Daoy (cell line): Measurements from ENCODE around the gene CPNE2. TPM values are rescaled to one million over a fixed set of nuclear protein-coding genes. Genes with fewer than 3 reads are reported as not detected.
"Not testable (repeated sequence)": the region's sequence is repeated elsewhere in the genome, so short reads cannot be mapped to it uniquely, and the experiment has no call there.

Experiments
- DNase-seq: peaks from one replicate; pipeline ENCODE4 v3.0.0-alpha.2; 2015; ENCODE audit warnings: low read depth
- total RNA-seq: library from RNA; depleted of rRNA; stranded (reverse); fragments of >200 nt; shearing (Covaris generic); gene quantifications from 2 replicates; pipeline ENCODE4 v1.2.3, GENCODE V29; 2014; rRNA removed

Gene CPNE2
- total RNA-seq = 10.0 and 15.2 TPM in 2 replicates

DNA sequence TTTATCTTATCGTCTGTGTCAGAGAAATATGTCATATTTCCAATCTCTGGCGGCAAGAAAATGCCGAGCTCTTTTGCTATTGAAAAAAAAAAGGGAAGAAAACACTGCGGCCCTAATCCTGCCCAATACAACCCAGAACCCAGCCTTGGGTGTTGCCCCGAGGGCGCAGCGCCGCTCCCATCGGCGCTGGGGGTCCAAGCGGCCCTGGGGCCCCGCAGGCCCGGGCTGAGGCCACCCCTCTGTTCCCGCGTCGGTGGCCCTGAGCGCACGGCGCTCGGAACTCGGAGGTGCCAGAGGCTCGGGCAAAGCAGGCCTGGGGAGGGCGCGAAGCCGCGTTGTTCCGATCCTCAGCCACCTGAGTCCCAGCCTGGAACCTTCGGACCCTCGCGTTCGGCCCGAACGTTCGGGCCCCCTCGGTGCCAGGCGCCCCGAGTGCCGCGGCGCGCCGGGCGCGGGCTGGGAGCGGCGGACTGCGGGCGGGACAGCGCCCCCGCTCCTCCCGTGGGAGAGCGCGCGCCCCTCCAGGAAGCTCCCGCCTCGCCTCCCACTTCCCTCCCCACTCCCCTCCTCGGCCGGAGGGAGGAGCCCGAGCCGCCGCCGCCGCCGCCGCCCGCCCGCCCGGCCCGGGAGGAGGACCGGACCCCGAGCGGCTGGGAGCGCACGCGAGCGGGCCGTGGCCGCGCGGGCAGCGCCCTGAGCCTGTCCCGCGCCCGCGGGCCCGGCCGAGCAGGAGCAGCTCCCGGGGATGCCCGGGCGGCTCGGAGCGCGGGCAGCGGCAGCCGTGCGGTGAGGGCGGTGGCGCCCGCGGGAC lies at the start of gene CPNE2:
TSS of gene CPNE2 (plus strand) at position 609 of the 811 bp plus-strand sequence. CDS start 18,160 bp downstream, outside the sequence.
- DNase-seq = peak; percentile 63

DNA sequence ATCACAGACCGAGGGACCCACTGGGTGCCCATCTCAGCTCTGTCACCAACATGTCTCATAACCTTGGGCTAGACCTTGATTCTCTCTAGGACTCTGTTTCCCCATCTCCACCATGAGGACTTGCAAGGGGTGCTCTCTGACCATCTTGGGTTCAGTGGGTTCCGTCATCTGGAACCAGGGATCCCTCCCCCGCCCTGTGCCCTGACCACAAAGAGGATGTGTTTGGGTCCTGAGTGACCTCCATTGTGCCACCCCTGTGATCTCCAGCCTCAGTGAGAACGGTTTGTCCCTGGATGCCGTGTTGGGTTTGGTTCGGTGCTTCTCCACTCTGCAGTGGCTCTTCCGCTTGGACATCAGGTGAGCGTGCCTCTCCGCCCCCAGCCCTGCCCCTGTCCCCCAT lies 49.1 kb upstream of the CPNE2 start:
- no peak for DNase-seq

DNA sequence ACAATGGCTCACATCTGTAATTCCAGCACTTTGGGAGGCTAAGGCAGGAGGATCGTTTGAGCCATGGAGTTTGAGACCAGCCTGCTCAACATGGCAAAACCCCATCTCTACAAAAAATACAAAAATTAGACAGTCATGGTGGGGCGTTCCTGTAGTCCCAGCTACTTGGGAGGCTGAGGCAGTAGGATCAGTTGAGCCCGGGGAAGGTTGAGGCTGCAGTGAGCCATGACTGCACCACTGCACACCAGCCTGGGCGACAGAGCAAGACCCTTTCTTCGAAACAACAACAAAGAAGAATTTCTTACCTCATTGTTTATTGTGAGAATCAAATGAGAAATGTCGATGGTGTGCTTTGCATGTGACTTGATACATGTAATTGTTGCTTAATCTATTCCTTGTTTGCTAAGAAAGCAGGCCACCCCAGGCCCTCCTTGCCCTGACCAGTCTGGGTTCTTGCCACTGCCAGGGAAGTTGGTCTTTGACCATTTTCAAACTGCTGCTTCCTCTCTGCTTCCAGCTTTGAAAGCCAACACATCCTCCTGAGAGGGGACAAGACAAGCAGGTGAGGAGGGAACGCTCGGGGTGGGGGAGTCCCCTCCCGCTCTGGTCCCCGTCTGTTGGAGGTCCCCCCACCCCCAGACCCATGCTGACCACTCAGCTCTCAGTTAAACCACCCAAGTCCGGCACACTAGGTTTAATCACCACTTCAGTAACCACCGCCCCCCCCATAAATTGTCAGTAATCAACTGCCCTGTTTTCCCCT lies 47.3 kb upstream of the CPNE2 start:
- DNase-seq = no peak

DNA sequence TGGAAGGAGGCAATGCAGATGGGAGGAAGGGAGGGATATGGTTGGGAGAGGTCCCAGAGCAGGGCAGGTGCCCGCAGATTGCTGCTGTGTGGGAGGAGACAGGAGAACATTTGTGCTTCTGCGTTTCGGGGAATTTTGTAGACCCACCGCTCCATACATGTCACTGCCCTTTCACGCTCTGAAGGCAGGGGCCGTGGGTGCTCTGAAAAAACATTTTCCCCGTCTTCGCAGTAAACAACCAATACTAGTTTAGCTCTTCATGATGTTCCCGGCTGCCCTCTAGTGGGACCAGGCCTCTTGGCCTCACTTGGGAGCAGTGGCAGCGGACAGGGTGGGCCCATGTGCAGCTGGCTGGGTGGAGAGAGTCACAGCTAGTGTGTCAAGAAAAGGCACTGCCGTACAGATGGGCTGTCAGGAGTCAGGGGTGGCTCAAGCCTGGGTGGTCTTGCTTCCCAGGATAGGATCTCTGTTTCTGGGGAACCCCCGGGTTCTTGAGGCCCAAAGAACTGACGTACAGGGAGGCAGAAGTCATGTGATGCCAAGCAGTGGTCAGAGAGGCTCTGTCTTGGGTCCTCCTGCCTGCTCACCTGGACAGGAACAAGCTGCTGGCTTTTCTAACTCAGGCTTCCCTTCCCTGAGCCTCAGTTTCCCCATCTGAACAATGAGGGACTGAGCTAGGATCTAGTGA lies 46.5 kb upstream of the CPNE2 start:
- DNase-seq = peak; percentile 18

DNA sequence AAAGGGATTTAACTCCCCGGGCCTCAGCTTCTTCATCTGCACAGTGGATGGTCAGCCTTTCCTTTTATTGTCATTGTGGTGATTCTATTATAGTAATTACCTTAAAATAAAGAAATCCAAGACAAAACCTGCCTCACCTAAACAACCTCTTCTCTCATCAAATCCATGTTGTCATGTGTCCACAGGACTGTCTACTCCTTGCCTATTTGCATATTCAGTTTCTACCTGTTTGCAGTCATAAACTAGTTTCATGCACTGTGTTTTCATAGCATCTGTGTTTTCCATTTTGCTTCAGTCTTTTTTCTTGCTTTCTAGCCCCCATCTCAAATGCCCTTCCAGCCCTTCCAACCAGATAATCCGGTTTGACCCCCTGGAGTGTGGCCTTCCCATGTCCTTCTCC lies 44.3 kb upstream of the CPNE2 start:
- DNase-seq = no peak

DNA sequence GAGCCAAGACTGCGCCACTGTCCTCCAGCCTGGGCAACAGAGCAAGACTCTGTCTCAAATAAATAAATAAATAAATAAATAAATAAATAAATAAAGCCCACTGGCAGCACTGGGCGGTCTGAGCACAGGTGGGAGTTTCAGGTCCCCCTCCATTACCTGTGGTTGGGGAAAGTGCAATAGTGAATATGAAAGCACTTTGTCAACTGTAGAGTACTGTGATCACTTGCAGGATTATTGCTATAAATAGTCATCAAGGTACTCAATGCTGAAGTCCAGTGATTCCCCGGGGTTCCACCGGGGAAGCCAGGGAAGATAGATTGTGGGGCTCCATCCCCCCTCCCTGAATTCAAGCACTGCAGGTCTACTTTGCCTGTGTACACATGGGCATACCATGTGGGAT lies 42.7 kb upstream of the CPNE2 start:
- DNase-seq = no peak

DNA sequence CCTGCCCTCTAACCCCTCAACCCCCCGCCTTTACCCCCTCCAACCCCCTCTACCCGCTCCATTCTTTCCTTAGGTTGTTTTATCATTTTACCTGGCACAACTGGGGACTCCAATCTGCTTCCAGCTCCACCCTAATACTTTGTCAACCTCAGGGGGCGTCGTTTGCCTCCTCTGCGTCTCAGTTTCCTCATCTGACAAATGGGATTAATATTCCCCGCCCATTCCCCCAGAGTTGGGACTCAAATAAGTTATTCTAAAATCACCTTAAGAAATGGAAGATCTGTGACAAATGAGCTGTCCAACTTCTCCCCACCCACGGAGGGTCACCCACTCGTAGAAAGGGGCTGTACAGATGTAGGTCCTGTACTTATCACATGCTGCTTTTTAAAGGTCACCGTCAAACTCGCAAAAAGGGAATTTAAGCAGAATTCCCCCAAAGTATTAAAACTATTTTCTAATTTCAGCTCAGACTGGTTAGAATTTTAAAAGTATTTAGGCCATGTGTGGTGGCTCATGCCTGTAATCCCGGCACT lies 40.6 kb upstream of the CPNE2 start:
- DNase-seq = no peak

DNA sequence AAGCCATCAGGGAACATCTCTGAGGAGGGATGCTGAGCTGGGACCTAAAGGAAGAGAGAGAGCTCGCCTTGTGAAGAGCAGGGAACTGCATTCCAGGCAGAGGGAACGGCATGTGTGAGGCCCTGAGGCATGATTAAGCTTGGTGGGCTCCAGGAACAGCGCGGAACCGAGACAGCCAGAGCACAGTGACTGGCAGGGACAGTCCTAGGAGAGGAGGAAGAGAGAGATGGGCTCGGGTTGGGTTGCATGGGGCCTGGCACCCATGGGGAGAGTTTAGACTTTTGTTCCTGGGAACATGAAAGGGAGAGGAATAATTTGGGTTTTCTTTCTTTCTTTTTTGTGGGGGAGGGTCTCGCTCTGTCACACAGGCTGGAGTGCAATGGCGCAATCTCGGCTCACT lies 39.2 kb upstream of the CPNE2 start:
- no peak for DNase-seq

DNA sequence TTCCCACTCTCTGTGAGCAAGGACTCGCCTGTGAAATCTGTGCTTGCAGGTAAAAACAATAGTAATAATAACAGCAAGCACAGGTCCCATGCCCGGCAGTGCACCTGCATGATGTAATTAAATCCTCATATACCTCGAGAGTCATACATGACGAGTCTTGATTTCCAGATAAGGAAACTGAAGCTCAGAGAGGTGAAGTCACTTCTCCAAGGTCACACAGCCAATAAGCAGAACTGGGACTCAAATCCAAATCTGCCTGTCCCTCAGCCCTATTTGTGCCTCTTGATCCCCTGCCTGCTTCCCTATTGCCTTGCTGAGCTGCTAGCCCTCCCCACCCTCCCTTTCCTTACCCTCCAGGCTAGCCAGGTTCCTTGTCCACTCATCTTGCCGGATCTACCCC lies 38.0 kb upstream of the CPNE2 start:
- DNase-seq = no peak

DNA sequence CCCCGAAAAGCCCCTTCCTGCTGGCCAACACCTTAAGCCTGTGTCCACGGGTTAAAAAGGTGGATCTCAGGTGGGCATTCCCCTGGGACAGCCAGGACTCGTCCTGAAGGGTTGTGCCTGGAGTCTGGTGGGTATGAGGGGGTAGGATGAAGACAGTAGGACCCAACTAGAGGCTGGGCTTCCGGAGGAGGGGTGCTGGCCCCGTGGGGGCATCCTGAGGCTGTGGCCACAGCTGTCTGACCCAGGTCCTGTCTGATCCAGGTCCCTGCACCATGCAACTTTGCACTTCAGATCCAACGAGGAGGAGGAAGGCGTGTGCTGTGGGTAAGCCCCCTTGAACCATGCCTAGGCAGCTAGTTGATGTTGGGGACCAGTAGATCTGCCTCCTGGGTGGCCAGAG lies 37.6 kb upstream of the CPNE2 start:
- DNase-seq = no peak

DNA sequence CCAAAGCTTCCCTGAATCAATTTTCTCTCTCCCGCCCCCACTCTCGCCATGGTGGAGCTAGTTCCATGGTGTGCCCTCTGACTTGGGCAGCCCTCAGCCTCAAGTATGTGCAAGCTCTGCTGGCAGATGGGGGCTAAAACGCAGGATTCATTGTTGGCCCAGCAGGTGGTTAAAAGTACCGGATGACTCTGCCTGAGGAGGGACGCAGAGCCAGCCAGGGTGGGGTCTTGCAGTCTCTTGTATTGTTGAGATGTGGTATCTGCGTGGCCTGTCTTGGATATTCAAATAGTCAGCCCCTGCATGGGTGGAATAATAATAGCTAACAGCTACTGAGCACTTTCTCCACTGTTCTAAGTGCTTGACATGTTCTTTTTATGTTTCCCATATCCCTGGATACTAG lies 36.7 kb upstream of the CPNE2 start:
- DNase-seq = no peak

DNA sequence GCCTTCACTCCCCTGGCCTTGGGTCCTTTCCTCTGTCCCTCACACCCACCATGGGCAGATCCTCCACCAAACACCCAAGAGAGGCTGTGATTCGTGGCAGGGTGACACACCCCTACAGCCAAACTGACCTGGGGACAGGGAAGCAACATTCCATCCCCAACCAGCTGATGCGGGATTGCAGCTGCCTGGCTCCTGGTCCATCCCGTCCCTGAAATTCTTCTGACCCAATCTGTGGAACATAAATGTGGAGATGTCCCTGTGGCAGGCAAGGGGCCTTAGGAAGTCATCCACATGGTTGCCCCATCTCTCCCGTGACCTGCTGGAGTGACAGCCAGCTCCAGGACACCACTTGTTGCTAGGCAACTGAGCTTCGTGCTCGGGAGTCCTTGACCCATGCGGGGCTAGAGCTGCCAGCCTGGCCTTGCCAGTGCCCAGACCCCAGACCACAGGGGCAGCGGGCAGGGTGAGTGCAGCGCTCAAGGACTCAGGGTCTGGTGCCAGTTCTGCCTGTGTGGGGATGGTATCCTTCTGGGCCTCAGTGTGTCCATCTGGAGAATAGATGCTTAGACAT lies 34.0 kb upstream of the CPNE2 start:
- no peak for DNase-seq

DNA sequence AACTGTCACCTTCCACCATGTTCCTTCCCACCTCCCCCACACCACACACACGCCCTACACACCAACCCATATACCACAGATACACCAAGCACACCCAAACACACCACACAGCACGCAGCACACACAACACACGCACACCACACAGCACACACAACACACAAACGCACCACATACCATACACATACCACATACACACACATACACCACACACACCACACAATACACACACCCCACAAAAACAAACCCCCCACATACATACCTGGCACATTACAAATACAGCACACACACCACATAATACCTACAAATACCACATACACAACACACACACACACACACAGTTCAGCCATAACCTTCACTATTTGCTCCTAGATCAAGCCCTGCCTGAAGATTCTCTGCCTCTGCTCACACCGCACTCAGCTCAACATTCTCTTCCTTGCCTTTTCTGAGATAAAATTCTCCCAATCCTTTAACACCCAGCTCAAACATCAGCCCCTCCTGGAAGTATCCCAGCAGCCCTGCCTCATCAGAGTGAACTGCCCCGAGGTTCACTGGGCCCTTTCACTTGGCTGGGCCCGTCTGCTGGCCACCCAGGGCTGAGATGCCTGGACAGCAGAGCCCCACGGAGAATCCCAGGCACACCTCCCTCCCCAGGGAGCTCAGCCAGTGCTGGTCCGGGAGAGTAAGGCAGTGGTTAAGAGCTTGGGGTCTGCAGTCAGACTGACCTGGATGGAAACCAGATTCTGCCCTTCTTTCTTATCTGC lies 31.9 kb upstream of the CPNE2 start:
- DNase-seq = no peak

DNA sequence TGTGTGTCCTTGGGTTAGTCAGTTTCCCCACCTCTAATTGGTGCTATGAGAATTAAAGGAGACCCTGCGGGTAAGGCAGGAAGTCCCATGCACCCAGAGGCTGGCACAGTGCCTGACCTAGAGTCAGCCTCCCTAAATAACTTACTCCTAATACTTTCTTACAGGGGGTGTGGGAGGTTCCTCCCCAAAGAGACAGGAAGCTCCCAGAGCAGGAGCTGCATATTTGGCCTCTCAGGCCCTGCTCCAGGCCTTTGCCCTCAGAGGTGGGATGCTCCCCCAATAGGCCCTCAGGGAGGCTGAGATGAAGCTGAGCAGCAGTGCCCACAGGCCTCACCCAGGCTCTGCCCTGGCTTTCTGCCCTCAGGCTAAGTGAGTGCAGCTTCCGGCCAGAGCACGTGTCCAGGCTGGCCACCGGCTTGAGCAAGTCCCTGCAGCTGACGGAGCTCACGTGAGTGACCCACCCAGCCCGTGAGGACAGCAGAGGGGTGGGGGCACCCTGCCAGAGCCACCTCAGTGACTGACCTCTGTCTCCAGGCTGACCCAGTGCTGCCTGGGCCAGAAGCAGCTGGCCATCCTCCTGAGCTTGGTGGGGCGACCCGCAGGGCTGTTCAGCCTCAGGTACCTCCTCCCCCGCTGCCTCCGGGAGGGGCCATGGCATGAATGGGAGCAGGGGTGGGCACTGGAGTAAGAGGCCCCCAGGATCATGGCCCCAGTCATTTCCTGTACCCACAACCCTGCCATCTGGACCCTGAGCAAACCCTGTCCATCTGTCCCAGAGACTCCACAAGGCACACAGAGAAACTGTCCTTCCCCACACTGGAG lies 31.1 kb upstream of the CPNE2 start:
- peak; percentile 63 for DNase-seq

DNA sequence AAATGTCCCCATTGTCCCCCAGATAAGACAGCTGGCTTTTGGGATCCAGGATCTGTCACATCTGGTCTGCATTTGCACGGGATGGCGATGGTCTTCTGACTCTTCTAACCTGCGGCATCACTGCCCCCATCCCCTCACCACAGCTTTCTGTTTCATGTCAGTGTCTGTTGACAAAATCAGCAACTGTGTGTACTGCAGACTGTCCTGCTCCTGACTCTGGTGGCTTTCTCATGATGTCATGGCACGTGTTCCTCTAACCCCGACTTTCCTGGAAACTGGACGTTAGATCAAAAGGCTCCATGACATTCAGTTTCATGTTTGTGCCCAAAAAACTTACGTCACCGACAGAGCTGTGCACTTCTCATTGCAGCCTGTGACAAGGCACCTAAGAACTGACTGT lies 30.1 kb upstream of the CPNE2 start:
- DNase-seq = no peak

DNA sequence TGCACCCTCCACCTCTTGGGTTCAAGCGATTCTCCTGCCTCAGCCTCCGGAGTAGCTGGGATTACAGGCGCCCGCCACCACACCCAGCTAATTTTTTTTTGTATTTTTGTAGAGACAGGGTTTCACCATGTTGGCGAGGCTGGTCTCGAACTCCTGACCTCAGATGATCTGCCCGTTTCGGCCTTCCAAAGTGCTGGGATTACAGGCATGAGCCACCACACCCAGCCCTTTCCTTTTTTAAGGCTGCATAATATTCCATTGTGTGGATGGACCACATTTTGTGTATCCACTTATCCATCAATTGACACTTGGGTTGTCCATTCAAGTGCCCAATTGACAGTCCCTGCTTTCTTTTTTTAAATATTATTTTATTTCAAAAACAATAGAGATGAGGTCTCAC lies 29.2 kb upstream of the CPNE2 start:
- DNase-seq = not testable (repeated sequence)

DNA sequence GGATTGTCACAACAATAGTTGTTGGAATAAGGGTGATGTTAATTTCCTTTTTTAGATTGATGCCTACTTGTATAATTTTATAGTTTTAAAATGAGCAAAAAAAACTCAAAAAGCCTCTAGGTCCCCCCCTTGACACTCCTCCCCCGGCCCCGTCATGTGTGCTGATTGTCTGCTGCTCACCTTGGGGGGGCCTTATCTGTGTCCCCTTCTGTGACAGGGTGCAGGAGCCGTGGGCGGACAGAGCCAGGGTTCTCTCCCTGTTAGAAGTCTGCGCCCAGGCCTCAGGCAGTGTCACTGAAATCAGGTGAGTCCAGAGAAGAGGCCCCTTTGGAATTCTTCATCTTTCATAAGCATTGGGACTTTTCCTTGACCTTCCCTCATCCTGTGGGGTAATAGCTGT lies 27.4 kb upstream of the CPNE2 start:
- DNase-seq = no peak

DNA sequence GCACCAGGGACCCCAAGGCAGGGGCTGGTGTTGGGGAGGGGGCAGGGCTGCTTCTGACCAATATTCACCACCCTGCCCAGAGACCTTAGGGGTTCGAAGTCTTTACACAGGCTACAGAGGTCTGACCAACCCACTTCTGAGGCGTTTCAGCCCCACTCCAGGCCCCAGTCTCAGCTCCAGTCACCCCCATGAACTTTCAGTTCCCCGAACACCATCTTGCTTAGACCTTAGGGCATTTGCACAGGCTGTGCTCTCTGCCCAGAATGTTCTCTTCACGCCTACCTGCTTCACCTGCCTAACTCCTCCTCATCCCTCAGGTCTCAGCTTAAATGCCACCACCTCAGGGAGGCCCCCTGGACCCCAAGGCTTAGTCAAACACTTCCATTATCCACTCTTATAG lies 25.8 kb upstream of the CPNE2 start:
- no peak for DNase-seq

DNA sequence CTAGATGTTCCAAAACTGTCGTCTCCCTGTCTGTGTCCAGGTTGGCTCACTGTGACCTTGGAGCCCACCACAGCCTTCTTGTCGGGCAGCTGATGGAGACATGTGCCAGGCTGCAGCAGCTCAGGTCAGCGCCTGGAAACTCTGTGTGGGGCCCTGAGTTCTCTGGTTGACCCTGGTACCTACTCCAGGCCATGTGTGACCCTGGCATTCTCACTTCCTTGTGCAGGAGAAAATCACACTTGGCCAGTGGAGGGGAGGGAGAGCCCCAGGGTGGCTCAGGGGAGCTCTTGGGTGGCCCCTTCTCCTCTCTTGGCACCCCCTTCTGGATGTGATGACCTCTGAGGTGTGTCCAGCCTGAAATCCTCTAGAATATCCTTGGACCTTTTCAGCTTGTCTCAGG lies 25.0 kb upstream of the CPNE2 start:
- no peak for DNase-seq

DNA sequence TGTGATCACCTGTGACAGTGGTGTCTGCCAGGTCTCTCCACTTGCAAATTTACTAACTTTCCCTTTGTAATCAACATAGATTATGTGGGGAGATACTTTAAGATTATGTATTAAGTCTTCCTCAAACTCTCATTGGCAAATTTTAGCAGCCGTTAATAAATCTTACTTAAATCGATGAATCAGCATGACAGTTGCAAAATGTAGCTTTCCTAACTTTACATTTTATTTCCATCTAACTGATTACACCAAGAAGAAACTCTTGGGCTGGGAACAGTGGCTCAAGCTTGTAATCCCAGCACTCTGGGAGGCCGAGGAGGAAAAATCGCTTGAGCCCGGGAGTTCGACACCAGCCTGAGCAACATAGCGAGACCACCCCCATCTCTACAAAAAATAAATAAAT lies 23.3 kb upstream of the CPNE2 start:
- DNase-seq = no peak
